Activated CD4-positive, alpha-beta T cell treated with anti-CD3 and anti-CD28 coated beads for 1 hour (primary cell): ENCODE data around the gene RNF223.

ENCODE experiments used
- DNase-seq: peaks from one replicate; pipeline ENCODE4 v3.0.0-alpha.2; 2020

Gene RNF223

DNA sequence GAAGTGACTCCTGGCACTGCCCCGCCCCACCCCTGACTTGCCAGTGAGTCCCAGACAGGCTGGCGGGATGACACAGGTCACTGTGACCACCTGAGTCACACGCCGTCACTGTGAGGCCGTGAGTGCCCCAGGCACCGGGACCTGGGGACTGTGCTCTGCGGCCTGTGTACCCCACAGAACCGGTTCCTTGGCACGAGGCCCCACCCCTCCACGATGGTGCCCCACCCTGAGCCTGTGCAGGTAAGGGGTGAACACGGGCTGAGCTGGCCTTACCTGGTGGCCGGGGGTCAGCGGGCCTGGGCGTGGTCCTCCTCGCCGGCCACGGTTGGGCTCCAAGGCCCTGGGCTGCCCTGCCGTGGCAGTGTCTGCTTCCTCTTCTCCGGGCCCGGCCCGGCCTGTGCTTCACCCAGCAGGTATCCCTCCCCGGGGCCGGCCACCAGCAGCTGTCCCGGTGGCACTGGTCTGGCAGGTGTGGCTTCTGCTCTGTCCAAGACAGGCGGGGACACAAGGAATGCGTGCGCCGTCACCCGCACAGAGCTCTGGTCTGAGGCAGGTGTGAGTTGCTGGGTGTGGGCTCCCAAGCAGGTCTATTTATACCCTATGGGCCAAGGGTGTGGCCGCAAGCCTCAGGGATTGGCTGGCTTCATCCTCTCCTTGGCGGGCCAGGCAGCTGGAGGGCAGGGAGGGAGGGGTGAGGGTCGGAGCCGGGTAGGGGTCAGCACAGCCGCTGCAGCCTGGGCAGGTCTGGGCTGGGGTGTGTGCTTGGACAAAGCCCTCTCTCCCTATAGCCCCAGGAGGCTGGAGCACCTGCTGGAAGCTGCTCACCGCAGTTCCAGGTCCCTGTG, at the start of gene RNF223:
RNF223 (minus strand) TSS at position 564 of the 845 bp plus-strand sequence. CDS start 1,740 bp downstream, outside the sequence.
- no peak for DNase-seq

- no peak for DNase-seq
These were observed 48.9 kb upstream of the RNF223 start for GRCh38 chr1:1122981-1123480.

- peak; percentile 75 for DNase-seq
These were observed 48.1 kb upstream of the RNF223 start for GRCh38 chr1:1122078-1122811.

DNA sequence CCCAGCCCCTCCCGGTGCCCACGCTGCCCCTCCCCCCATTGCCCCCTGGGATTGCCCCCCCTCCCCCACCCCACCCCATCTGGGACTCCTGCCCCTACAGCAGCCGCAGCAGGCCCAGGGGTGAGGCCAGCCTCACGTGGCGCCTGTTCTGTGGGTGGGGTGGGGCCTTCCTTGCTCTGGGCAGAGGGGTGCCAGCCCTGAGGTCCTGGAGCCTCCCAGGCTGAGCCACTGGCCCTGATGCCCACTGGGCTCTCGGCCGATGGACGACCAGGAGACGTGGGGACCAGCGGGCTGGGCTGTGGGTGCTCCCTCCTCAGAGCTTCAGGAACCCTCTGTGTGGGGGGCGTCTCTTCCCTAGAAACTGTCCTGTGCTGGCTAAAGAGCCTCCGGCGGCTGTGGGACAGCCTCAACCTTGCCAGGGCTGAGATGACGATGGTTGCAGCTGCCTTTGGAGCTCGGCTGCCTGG, 47.5 kb upstream of the RNF223 start:
- DNase-seq: no peak

DNA sequence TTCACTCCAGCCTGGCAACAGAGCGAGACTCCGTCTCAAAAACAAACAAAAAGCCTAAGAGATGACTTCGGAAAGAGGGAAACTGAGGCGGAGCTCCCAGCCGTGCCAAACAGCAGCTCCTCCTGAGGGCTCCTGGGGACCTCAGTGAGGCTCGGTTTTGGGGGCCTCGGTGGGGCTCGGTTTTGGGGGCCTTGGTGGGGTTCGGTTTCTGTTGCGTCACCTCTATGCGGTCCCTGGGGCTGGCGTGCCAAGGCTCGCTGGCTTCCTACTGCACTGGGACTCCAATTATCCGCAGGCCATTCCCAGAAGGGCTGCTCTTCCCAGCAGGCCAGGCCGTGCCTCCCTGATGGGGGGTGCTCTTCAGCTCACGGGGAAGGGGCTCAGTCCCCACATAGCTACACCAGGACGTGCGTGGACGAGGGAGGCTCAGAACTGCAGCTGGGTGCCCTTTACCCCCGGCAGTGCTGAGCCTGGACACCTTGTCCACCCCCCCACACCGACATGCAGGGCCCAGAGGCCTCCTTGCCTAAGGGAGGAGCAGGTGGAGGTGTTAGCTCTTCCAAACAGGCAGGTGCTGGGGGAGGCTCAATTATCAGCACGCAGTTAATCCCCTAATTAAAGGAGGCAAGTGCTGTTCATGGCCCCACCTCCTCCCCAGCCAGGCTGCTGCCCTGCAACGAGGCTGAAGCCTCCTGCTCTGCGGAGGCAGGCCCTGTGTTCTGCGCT, 46.9 kb upstream of the RNF223 start:
- DNase-seq: no peak

DNA sequence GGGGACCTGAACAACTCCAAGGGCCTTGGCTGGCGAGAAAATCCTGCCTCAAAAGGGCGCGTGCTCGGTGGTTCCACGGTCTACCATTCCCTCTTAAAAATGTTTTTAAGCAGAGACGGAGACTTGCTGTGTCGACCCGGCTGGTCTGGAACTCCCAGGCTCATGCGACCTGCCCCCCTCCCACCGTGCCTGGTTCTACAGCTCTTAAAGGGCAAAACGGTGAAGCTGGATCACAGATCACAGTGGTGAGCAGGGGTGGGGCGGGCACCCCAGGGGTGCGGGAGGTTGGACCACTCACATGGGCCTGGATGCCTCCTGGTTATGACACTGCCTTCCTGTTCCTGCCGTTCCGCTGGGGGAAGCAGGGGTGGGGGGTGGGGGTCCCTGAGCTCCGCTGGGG, 46.0 kb upstream of the RNF223 start:
- DNase-seq: no peak

DNA sequence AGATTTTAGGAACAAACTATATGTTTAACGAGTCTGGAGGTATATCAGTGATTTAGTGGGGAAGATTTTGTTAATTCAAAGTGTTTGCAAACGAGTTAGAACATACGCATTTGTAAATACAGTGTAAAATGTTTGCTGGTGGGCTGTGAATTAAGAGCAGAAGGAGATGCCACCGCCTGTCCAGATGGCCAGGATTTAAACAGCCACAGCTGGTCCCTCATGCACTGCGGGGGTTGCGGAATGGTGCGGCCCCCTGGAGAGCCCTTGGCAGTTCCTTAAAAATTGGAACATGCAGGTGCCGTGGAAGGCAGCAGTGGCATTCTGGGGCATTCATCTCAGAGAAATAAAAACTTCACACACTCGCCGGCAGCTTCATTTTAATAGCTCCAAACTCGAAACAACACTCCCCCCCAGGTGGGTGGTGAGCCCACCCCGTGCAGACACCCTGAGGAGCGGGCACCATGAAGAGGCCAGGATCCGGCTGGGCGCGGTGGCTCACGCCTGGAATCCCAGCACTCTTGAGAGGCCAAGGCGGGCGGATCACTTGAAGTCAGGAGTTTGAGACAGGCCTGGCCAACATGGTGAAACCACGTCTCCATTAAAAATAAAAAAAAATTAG, 45.3 kb upstream of the RNF223 start:
- DNase-seq: no peak

GRCh38 chr1:1118876-1119220, 44.7 kb upstream of the RNF223 start:
- DNase-seq: no peak

DNA sequence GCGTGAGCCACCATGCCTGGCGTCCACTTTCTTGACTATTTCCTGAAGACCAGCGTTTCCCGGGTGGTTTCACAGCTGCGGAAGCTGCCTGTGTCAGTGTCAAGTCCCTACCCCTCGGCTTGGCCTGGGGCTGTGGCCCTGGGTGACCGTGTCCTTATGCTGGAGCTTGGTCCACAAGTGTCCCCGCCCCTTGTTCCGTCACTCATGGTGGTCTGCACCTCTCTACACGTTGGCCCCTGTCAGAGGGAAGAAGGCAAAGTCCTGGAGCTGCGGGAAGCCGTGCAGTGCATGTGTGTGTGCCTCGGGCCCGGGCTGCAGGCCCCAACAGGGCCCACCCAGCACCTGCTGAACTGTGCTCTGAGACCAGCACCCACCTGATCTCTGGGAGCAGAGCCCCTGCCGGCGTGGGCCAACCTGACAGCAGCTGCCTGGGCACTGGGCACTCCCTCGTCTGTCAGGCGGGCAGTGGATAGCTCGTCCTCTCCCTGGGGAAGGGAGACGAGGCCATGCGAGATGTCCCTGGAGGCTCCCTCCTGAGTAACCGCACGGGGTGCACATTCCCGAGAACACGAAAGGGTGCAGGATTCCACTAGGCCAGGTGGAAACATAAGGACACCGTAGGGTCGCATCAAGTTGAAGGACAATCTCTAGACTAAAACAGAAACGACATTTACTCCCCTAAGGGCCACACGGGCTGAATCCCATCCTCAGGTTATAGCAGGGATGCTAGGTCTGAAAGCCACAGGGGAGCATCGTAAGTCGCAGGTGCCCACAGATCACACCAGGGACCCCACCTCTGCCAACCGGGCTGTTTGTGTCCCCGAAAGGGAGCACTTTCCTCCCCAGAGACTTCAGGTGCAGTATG, 44.1 kb upstream of the RNF223 start:
- no peak for DNase-seq

- no peak for DNase-seq
These were observed 43.3 kb upstream of the RNF223 start for GRCh38 chr1:1117469-1117831.

GRCh38 chr1:1116701-1117468, 42.8 kb upstream of the RNF223 start:
- no peak for DNase-seq

DNA sequence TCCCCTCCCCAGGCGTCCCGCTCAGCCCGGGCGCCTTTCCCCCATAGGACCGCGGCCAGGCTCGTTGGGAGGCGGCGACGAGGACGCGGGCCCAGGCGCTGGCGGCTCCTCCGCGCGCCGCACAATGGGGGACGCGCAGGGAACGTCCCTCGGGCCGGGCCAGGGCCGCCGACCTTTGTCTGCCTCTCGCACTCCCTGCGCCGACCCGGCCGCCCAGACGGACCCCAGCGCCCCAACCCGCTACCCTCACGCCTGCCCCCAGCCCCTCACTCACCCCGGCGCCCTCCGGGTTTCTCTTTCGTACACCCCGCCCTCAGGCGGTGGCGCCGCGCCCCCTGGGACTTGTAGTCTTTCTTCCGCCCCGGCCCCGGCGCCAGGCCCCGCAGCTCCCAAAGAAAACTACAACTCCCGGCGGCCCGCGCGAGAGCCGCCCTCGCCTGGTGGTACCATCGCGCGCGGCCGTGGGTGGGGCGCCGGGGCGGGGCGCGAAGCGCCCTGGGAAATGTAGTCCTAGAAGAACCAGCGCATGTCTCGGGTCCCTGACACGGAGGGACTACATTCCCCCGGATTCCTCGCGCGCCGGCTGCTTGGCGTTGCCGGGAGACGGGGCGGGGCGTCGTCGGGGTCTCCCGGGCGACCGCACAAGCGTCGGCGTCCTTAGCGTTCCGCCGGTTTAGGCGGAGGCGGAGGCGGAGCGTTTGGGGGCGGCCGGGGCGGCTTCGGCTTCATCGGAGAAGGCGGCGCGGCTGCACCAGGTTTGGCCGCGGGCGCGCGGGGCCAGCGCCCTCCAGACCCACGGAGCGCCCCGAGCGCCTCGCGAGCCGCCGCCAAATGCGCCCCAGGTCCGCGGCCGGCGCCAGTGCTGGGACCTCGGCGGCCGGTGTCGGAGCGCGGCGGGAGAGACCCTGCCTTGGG, 41.9 kb upstream of the RNF223 start, which contains the start of gene C1orf159:
C1orf159 (minus strand) TSS at position 304 of the 915 bp plus-strand sequence. CDS start 24,546 bp downstream, outside the sequence.
- DNase-seq: peak; percentile 99

DNA sequence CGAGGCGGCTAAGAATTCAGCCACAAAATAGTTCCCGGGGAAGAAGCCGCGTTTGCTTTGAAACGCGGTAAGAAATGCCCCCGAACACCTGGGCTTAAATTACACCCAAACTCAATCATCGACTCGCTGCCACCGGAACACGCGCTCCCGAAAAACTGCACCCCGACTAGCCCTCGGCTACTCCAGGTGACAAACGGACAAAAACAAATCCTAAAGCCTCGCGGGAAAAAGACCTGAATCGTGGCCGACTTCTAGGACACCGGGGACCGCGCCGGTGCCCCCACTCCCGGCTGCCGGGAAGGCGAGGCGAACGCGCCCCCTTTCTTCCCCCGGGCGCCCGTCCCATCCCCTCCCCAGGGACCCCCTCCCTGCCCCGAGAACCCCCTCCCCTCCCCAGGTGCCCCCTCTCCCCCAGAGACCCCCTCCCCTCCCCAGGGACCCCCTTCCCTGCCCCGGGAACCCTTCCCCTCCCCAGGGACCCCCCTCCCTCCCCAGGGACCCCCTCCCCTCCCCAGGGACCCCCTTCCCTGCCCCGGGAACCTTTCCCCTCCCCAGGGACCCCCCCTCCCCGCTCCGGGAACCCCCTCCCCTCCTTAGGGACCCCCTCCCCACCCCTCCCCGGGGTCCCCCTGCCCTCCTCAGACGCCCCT, 41.2 kb upstream of the RNF223 start:
- no peak for DNase-seq

DNA sequence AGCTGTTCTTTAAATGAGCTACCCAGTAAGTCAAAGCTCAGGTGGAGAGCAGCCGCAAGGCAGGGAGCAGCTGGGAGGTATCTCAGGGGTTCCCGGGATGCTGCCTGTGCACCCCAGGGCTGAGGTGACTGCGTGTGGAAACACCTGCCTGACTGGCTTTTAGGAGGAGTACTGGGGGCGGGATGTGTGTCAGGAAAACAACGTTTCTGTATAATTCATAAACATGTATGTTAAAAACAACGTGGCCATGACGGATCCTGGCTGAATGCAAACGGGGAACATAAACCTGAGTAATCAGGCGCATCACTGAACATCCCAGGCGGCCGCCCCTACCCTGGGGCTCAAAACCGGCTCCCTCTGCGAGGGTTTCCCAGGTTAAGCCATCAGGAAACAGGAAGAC, 40.3 kb upstream of the RNF223 start:
- no peak for DNase-seq

DNA sequence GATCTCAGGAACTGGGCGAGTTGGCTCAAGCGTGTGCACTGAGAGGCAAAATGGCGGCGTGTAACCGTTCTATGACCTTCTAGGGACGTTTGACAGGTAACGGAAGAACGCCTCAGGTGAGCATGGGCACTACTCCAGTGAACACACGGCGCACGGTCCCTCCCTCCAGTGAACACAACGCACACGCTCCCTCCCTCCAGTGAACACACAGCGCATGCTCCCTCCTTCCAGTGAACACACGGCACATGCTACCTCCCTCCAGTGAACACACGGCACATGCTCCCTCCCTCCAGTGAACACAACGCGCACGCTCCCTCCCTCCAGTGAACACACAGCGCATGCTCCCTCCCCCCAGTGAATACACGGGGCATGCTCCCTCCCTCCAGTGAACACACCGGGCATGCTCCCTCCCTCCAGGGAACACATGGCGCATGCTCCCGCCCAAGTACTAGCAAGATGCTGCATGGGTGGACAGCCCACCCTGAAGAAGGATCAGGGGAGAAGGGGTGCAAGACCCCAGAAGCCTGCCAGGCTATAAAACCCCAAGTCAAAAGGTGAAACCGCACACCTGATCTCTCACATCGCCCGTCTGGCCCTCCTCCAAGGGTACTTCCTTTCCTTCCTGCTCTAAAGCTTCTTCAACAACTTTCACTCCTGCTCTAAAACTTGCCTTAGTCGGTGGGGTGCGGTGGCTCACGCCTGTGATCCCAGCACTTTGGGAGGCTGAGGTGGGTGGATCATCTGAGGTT, 38.3 kb upstream of the RNF223 start:
- no peak for DNase-seq

DNA sequence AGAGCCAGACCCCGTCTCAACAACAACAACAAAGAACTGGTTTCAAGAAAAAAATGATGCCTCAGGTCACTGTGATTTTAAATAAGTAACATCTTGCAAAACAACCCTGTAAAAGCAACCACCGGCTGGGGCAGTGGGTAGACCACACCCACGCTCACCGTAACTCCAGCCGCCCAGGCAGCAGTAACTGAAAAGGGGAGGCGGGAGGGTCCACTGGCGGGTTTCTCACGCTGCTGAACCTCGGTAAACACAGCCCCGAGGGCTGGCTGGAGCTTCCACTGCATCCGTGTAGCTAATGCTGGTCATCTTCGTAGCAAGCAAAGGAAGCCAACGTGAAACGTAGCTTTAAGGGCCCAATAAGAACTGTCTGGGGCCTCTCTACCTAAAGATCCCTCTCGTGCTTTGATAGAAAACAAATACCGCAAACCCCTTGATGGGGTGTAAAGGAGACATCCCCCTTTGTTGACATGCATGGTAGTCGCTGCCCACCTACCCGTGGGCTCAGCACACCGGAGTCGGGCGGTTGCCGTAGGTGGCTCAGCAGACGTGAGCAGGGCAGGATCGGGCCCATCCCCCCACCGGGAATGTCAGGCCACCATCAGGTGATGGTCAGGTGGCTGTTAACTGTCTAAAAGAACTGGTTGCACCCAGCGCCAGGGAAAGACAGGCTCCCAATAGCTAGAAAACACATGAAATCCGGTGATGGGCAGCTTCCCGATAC, 37.6 kb upstream of the RNF223 start:
- DNase-seq: no peak

- no peak for DNase-seq
These were observed 36.5 kb upstream of the RNF223 start for GRCh38 chr1:1110561-1110971.

GRCh38 chr1:1109743-1110142, 35.6 kb upstream of the RNF223 start:
- DNase-seq: no peak
